CD4-positive, alpha-beta memory T cell (primary cell): ENCODE results near the gene CYCS. TPM values are rescaled to one million over a fixed set of nuclear protein-coding genes. Genes with fewer than 3 reads are reported as not detected.

Source experiments
- CTCF ChIA-PET: fragments of 350-600 bp; sonication (Branson Sonifier 250); formaldehyde crosslinking; loops from one replicate; lab custom pipeline; 2021; ENCODE audit warnings: inconsistent platforms; ENCODE audit not compliant: partially characterized antibody; lab: Charles Lee
- POLR2A ChIA-PET: fragments of 350-600 bp; sonication (Branson Sonifier 250); formaldehyde crosslinking; loops from one replicate; lab custom pipeline; 2021; ENCODE audit not compliant: partially characterized antibody; lab: Charles Lee
- DNase-seq, 5 donors: peaks; one replicate each; pipeline versions ENCODE4 v3.0.0 to v3.0.0-alpha.2; 2020 to 2022; ENCODE audit warnings: mixed read lengths in 1 of 5
- H3K27ac ChIP-seq: one replicate; pipeline ENCODE4 v1.7.0; 2013; ENCODE audit warnings: low read depth, low read length
- H3K27me3 ChIP-seq: 2 replicates; pipeline ENCODE4 v1.7.0; 2013; ENCODE audit warnings: mild to moderate bottlenecking, low read length, moderate library complexity; ENCODE audit not compliant: insufficient read depth
- H3K36me3 ChIP-seq: 2 replicates; pipeline ENCODE4 v1.7.0; 2013; ENCODE audit warnings: mild to moderate bottlenecking, low read length, moderate library complexity; ENCODE audit not compliant: insufficient read depth
- H3K4me1 ChIP-seq: 2 replicates; pipeline ENCODE4 v1.7.0; 2013; ENCODE audit warnings: mild to moderate bottlenecking, low read length, moderate library complexity; ENCODE audit not compliant: insufficient read depth
- H3K4me3 ChIP-seq, 2 donors: one replicate each; pipeline ENCODE4 v1.7.0; 2013; ENCODE audit warnings: low read length in 2 of 2, mild to moderate bottlenecking in 1 of 2
- H3K9me3 ChIP-seq, 2 donors: one replicate each; pipeline ENCODE4 v1.7.0; 2013; ENCODE audit warnings: low read length in 2 of 2, control low read depth in 1 of 2; ENCODE audit not compliant: control insufficient read depth in 1 of 2
- H3K27ac Mint-ChIP-seq, 7 donors: one replicate each; pipeline ENCODE4 v1.8.0; 2020 to 2021; ENCODE audit warnings: mixed read lengths in 7 of 7, mild to moderate bottlenecking in 6 of 7, inconsistent platforms in 3 of 7, moderate library complexity in 3 of 7
- H3K27me3 Mint-ChIP-seq, 2 donors: one replicate each; pipeline ENCODE4 v1.8.0; 2020 to 2021; ENCODE audit warnings: mixed read lengths in 2 of 2
- H3K36me3 Mint-ChIP-seq, 2 donors: one replicate each; pipeline ENCODE4 v1.8.0; 2020 to 2021; ENCODE audit warnings: mixed read lengths in 2 of 2, inconsistent platforms in 1 of 2, mild to moderate bottlenecking in 1 of 2
- H3K4me1 Mint-ChIP-seq, 4 donors: one replicate each; pipeline ENCODE4 v1.8.0; 2020 to 2021; ENCODE audit warnings: mixed read lengths in 4 of 4, mild to moderate bottlenecking in 1 of 4
- H3K4me3 Mint-ChIP-seq, 8 donors: one replicate each; pipeline ENCODE4 v1.8.0; 2020 to 2021; ENCODE audit warnings: mixed read lengths in 8 of 8, mild to moderate bottlenecking in 7 of 8, moderate library complexity in 6 of 8, inconsistent platforms in 3 of 8
- H3K9me3 Mint-ChIP-seq, 8 donors: one replicate each; pipeline ENCODE4 v1.8.0; 2020 to 2021; ENCODE audit warnings: mixed read lengths in 8 of 8, mild to moderate bottlenecking in 5 of 8, inconsistent platforms in 3 of 8, moderate library complexity in 1 of 8
- intact Hi-C: fragments of 100-400 bp; cut with micrococcal nuclease; formaldehyde crosslinking; loops from one replicate; pipeline ENCODE4 v1.15.1; 2023
- polyA plus RNA-seq, 2 donors: library from polyadenylated mRNA; unstranded; fragments of 300-500 nt; fragmentation: Illumina TruSeq; gene quantifications; one replicate each; pipeline ENCODE4 v1.2.3, GENCODE V29; 2021
- total RNA-seq, 2 experiments: library from RNA; stranded (reverse); gene quantifications; one replicate each; pipeline ENCODE4 v1.2.3, GENCODE V29; 2021

The CYCS gene
- total and polyA plus RNA-seq, 4 experiments from 2014 or later, result 46.9 to 157 (median 82.1) TPM

DNA sequence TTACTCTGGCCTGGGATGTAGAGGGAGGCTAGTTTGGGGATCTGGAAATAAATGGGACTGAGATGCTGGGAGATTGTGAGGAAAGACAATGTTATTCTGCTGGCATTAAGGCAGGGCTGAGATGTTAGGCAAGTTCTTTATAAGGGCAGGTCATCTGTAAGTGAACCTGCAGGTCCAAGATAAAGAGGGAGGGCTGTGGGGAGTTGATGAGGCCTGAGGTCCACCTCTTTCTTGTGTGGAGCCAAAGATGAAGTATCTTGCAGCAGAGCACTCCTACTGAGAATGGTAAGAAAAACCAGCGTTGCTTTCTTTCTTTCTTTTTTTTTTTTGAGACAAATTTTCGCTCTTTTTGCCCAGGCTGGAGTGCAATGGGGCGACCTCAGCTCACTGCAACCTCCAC, 19.1 kb downstream of the CYCS start:
- Histone ChIP-seq H3K27me3 (peaks cover 4% of the 10 kb centered on the region), H3K4me1 (no peaks in the 10 kb centered on the region), H3K4me3 (no peak overlapping the region), H3K36me3 (no peaks in the 10 kb centered on the region), H3K27ac (no peak overlapping the region), H3K9me3 (no peaks in the 10 kb centered on the region)
- Mint-ChIP-seq H3K36me3 (no peaks in the 10 kb centered on the region), H3K4me1 (no peaks in the 10 kb centered on the region), H3K9me3 (no peaks in the 10 kb centered on the region), H3K4me3 (no peak overlapping the region), H3K27ac (no peak overlapping the region), H3K27me3 (peaks cover 3 to 4% of the 10 kb centered on the region in 2 donors)
- no peak for DNase-seq
- ChIA-PET POLR2A (no interaction called here), CTCF (interaction anchor here (1.3 to 2.0 kb wide), 3 partner anchors 7 to 294 kb away, joined by 4 to 9 read pairs (median 8); no protein-coding TSS in a partner anchor)
- intact Hi-C loops, result no loop called here

DNA sequence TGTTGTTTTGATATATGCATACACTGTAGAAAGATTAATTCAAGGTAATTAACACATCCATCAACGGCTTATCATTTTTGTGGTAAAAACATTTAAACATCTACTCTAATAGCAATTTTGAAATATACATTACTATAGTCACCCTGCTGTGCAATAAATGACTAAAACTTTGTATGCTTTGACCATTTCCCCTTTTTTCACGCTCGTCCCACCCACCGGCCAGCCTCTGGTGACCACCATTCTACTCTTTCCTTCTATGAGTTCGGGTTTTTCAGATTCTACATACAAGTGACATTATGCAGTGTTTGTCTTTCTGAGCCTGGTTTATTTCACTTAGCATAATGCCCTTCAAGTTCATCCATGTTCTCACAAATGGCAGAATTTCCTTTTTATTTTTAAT, 21.3 kb downstream of the CYCS start:
- Mint-ChIP-seq H3K4me1 (no peaks in the 10 kb centered on the region), H3K36me3 (no peaks in the 10 kb centered on the region), H3K27me3 (peaks cover 3 to 4% of the 10 kb centered on the region in 2 donors), H3K4me3 (no peak overlapping the region), H3K27ac (no peak overlapping the region), H3K9me3 (no peaks in the 10 kb centered on the region)
- no peaks in the 10 kb centered on the region for H3K4me1 ChIP-seq
- intact Hi-C loops, result no loop called here
- no peak overlapping the region for H3K4me3 ChIP-seq
- POLR2A ChIA-PET, result no interaction called here
- no peaks in the 10 kb centered on the region for H3K9me3 ChIP-seq
- no peaks in the 10 kb centered on the region for H3K36me3 ChIP-seq
- no peak for DNase-seq
- no peak overlapping the region for H3K27ac ChIP-seq
- CTCF ChIA-PET, result interaction anchor here (1.1 to 16.3 kb wide), 3 partner anchors 10 to 292 kb away, joined by 3 to 414 read pairs (median 19); no protein-coding TSS in a partner anchor
- H3K27me3 ChIP-seq, result peaks cover 4% of the 10 kb centered on the region

DNA sequence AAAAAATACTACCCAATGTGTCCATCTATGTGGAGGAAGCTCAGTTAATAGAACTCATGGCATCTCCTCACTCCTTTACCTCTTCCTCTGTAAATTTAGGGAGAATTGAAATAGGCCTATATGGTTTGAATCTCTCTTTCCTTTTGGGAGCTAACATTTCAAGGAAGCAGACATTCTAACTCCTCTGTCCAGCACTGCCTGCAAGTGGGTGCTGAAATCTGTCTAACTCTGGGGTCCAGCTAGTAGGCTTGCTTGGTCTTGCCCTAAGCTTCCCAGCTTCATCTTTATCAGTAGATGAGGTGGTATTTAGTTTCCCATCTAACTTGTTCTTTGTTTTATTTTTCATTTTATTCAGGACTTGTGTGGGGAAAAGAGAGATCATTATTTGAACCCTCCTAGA, 23.2 kb downstream of the CYCS start:
- Mint-ChIP-seq H3K27me3 (peaks cover 3 to 4% of the 10 kb centered on the region in 2 donors), H3K27ac (no peak overlapping the region), H3K4me1 (peaks cover 0 to 3% (median 1%) of the 10 kb centered on the region in 4 donors), H3K36me3 (no peaks in the 10 kb centered on the region), H3K4me3 (no peak overlapping the region), H3K9me3 (no peaks in the 10 kb centered on the region)
- no peaks in the 10 kb centered on the region for H3K4me1 ChIP-seq
- DNase-seq, result no peak
- no peaks in the 10 kb centered on the region for H3K36me3 ChIP-seq
- H3K4me3 ChIP-seq, result no peak overlapping the region
- intact Hi-C loops, result no loop called here
- no peak overlapping the region for H3K27ac ChIP-seq
- ChIA-PET POLR2A (no interaction called here), CTCF (interaction anchor here (0.8 to 16.3 kb wide), 5 partner anchors 9 to 290 kb away, joined by 3 to 414 read pairs (median 8); no protein-coding TSS in a partner anchor)
- peaks cover 4% of the 10 kb centered on the region for H3K27me3 ChIP-seq
- no peaks in the 10 kb centered on the region for H3K9me3 ChIP-seq

DNA sequence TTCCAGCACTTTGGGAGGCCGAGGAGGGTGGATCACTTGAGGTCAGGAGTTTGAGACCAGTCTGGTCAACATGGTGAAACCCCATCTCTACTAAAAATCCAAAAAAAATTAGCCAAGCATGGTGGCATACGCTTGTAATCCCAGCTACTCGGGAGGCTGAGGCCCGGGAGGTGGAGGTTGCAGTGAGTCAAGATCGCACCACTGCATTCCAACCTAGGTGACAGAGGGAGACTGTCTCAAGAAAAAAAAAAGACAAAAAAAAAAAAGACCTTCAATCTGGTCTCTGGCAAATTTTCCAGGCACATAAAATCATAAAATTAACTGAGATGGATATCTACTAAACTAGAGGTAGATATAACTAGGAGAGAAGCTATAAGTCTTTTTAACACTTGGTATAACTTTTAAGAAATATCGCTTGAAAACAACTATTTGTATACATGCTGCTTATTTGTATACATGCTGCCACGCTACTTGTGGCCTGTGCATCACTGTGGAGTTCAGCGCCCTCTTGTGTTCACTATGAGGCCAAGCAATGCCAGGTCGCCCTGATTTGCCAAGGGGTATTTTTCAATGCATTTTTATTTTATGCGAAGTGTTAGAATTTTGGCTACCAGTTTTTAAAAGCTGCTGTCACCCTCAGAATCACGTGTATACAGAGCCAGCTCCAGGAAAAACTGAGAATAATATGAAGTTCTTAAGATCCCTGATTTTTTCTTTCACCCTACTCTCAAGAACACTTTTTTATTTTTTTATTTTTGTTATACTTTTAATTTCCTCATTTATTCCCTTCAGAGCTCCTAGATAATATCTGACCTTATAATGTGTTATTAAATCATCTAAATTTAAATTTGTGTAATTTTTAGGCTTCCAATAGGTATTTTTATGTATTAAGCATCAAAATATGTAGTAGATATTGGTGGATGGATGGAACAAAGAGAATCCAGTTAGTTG, 26.7 kb downstream of the CYCS start:
- ChIA-PET CTCF (interaction anchor here (0.6 to 16.3 kb wide), 58 partner anchors 8 to 1767 kb away, joined by 3 to 414 read pairs (median 4); partner anchors contain the start of gene CYCS), POLR2A (interaction anchor here (0.8 to 1.3 kb wide), 5 partner anchors 29 to 283 kb away, joined by 3 to 5 read pairs (median 3); no protein-coding TSS in a partner anchor)
- peaks cover 6 to 10% (median 7%) of the 10 kb centered on the region in 4 donors for H3K4me1 Mint-ChIP-seq
- H3K9me3 Mint-ChIP-seq, result no peaks in the 10 kb centered on the region
- peaks cover 3% of the 10 kb centered on the region for H3K4me1 ChIP-seq
- no peaks in the 10 kb centered on the region for H3K27me3 ChIP-seq
- H3K9me3 ChIP-seq, result no peaks in the 10 kb centered on the region
- H3K36me3 ChIP-seq, result no peaks in the 10 kb centered on the region
- H3K36me3 Mint-ChIP-seq, result no peaks in the 10 kb centered on the region
- no peak overlapping the region for H3K27ac ChIP-seq
- peak; percentile 50 to 65 (median 62) for DNase-seq
- H3K4me3 Mint-ChIP-seq, result no peak overlapping the region
- peaks cover 0 to 3% of the 10 kb centered on the region in 2 donors for H3K27me3 Mint-ChIP-seq
- no peak overlapping the region for H3K27ac Mint-ChIP-seq
- intact Hi-C loops, result loop anchor here (1.0 to 10.0 kb wide), 5 partner anchors 27 to 1554 kb away; partner anchors contain the start of gene CYCS
- H3K4me3 ChIP-seq, result no peak overlapping the region

DNA sequence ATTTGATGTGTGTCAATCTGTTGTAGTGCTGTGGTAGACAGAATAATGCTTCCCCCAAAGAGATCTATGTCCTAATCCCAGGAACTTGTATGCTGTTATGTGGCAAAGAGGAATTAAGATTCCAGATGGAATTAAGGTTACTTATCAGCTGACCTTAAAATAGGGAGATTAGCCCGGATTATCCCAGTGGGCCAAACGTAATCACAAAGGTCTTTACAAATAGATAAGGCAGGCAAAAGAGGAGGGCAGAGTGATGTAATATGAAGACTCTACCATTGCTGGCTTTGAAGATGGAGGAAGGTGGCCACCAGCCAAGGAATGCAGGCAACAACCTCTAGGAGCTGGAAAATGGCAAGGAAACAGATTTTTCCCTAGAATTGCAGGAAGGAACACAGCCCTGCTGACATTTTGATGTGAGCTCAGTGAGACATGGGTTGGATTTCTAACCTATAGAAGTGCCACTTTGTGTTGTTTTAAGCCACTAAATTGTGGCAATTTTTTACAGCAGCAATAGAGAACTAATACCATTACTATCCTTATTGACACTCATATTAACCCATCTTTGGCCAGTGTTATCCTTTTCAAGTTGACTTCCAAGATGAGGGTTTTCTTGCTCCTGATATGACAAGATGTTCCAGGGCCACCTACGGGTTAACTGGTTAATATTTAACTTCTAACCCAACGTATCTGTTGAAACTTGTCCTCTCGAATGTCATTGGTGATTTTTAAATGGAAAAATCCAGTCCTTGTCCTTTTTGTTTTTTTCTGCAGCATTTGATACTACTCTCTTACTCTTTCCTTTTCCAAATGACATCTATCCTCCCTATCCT, 29.3 kb downstream of the CYCS start:
- POLR2A ChIA-PET, result interaction anchor here (3.4 kb wide), 1 partner anchor 275 kb away, joined by 31 read pairs; no protein-coding TSS in a partner anchor
- Histone ChIP-seq H3K27ac (no peak overlapping the region), H3K4me1 (peaks cover 3% of the 10 kb centered on the region), H3K27me3 (no peaks in the 10 kb centered on the region), H3K4me3 (no peak overlapping the region), H3K9me3 (no peaks in the 10 kb centered on the region), H3K36me3 (no peaks in the 10 kb centered on the region)
- H3K4me3 Mint-ChIP-seq, result no peak overlapping the region
- no peak overlapping the region for H3K27ac Mint-ChIP-seq
- intact Hi-C loops, result loop anchor here (5.0 to 10.0 kb wide), 2 partner anchors 693 to 1551 kb away; no protein-coding TSS in a partner anchor
- peaks cover 0 to 3% of the 10 kb centered on the region in 2 donors for H3K27me3 Mint-ChIP-seq
- DNase-seq, result no peak
- peaks cover 8 to 14% (median 9%) of the 10 kb centered on the region in 4 donors for H3K4me1 Mint-ChIP-seq
- no peaks in the 10 kb centered on the region for H3K36me3 Mint-ChIP-seq
- H3K9me3 Mint-ChIP-seq, result no peaks in the 10 kb centered on the region
- CTCF ChIA-PET, result interaction anchor here (0.7 to 16.3 kb wide), 17 partner anchors 11 to 293 kb away, joined by 3 to 414 read pairs (median 4); no protein-coding TSS in a partner anchor

DNA sequence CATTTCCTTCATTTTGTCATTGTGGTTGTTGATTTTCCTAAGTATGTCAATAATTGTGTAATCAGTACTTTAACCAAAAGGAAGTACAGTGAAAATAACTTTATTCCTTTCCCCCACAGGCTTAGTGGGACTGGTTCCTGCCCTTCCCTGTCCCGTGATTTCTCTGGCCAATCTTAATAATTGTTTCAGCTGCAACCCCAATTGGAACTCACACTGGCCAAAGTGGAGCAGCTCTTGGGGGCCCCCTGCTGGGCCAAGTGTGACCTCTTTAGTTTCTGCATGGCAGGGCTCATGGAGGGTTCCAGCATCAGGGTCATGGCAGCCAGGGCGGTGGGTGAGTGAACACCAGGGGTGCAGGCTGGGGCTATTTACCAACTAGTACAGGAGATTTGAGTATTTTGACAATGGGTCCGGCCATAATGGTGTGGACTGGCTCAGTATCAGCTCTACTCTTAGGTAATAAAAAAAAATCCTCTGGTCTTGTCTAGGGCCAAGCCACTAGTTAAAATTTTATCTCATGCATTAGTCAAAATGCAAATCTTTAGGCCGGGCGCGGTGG, 31.7 kb downstream of the CYCS start:
- H3K27ac ChIP-seq, result no peak overlapping the region
- intact Hi-C loops, result loop anchor here (1.0 to 10.0 kb wide), 5 partner anchors 69 to 1549 kb away; no protein-coding TSS in a partner anchor
- no peaks in the 10 kb centered on the region for H3K9me3 Mint-ChIP-seq
- no peaks in the 10 kb centered on the region for H3K36me3 ChIP-seq
- H3K4me1 ChIP-seq, result peaks cover 3% of the 10 kb centered on the region
- H3K4me3 Mint-ChIP-seq, result no peak overlapping the region
- H3K27me3 ChIP-seq, result no peaks in the 10 kb centered on the region
- H3K4me3 ChIP-seq, result no peak overlapping the region
- H3K36me3 Mint-ChIP-seq, result no peaks in the 10 kb centered on the region
- ChIA-PET POLR2A (interaction anchor here (0.5 to 3.4 kb wide), 4 partner anchors 32 to 282 kb away, joined by 3 to 31 read pairs (median 6); partner anchors contain the start of gene CYCS), CTCF (interaction anchor here (0.6 to 16.3 kb wide), 56 partner anchors 9 to 1524 kb away, joined by 3 to 414 read pairs (median 4); partner anchors contain the start of gene CYCS)
- peaks cover 6 to 14% (median 8%) of the 10 kb centered on the region in 4 donors for H3K4me1 Mint-ChIP-seq
- DNase-seq, result peak; percentile 63 to 71 (median 68)
- H3K27ac Mint-ChIP-seq, result peak overlapping the region in 2 of 7 donors; percentile 6 to 74
- H3K9me3 ChIP-seq, result no peaks in the 10 kb centered on the region
- H3K27me3 Mint-ChIP-seq, result peaks cover 0 to 3% of the 10 kb centered on the region in 2 donors
